BJ (cell line): ENCODE results near the gene CDHR4. TPM values are rescaled to one million over a fixed set of nuclear protein-coding genes. Genes with fewer than 3 reads are reported as not detected.

Experiments
- CTCF ChIA-PET: fragments of 350-600 bp; formaldehyde crosslinking; extraction: SDS; loops from one replicate; lab custom pipeline; 2021; ENCODE audit warnings: antibody characterized with exemption, inconsistent platforms; lab: Yijun Ruan, JAX
- POLR2A ChIA-PET: fragments of 300-600 bp; sonication (Branson Sonifier 250); formaldehyde crosslinking; extraction: SDS; loops from one replicate; lab custom pipeline; 2021; ENCODE audit warnings: antibody characterized with exemption; lab: Charles Lee
- DNase-seq: peaks from one replicate; pipeline ENCODE4 v3.0.0-alpha.2; 2011; ENCODE audit warnings: low read depth
- H3K27me3 ChIP-seq: 2 replicates; pipeline ENCODE4 v1.6.0; 2011; ENCODE audit warnings: low read length; ENCODE audit not compliant: control insufficient read depth, insufficient read depth
- H3K36me3 ChIP-seq: 2 replicates; pipeline ENCODE4 v1.5.1; 2011; ENCODE audit warnings: low read length; ENCODE audit not compliant: control insufficient read depth, insufficient read depth
- H3K4me3 ChIP-seq: 2 replicates; pipeline ENCODE4 v1.5.1; 2011; ENCODE audit warnings: low read depth, mild to moderate bottlenecking, control low read depth, low read length
- polyA plus RNA-seq: library from polyadenylated mRNA; depleted of rRNA; stranded (reverse); fragments of >200 nt; gene quantifications from 2 replicates; pipeline ENCODE4 v1.2.3, GENCODE V29; 2011
- TF ChIP-seq, protein P1 (sequence below): IDR thresholded peaks from 2 replicates; pipeline ENCODE4 v1.5.1; 2011; ENCODE audit warnings: low read depth, mild to moderate bottlenecking, control low read depth, inconsistent platforms, low read length, moderate library complexity; ENCODE audit not compliant: insufficient read depth

The CDHR4 gene
- polyA plus RNA-seq, 1 experiment = not detected

- TF ChIP-seq, protein P1, sequence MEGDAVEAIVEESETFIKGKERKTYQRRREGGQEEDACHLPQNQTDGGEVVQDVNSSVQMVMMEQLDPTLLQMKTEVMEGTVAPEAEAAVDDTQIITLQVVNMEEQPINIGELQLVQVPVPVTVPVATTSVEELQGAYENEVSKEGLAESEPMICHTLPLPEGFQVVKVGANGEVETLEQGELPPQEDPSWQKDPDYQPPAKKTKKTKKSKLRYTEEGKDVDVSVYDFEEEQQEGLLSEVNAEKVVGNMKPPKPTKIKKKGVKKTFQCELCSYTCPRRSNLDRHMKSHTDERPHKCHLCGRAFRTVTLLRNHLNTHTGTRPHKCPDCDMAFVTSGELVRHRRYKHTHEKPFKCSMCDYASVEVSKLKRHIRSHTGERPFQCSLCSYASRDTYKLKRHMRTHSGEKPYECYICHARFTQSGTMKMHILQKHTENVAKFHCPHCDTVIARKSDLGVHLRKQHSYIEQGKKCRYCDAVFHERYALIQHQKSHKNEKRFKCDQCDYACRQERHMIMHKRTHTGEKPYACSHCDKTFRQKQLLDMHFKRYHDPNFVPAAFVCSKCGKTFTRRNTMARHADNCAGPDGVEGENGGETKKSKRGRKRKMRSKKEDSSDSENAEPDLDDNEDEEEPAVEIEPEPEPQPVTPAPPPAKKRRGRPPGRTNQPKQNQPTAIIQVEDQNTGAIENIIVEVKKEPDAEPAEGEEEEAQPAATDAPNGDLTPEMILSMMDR = no peak
Measured at GRCh38 chr3:49794926-49795905, 4.5 kb downstream of the CDHR4 start.

GRCh38 chr3:49794431-49794830, 5.2 kb downstream of the CDHR4 start:
- no peaks in the 10 kb centered on the region for H3K36me3 ChIP-seq
- ChIA-PET CTCF (no interaction called here), POLR2A (no interaction called here)
- H3K27me3 ChIP-seq = no peaks in the 10 kb centered on the region
- no peak overlapping the region for H3K4me3 ChIP-seq
- TF ChIP-seq, protein P1 = no peak
- no peak for DNase-seq

More at GRCh38 chr3:49794926-49795905, 4.5 kb downstream of the CDHR4 start:
- POLR2A ChIA-PET = no interaction called here
- Histone ChIP-seq H3K27me3 (no peaks in the 10 kb centered on the region), H3K36me3 (no peaks in the 10 kb centered on the region), H3K4me3 (no peak overlapping the region)
- no peak for DNase-seq
- CTCF ChIA-PET = interaction anchor here (1.1 kb wide), 1 partner anchor 44 kb away, joined by 3 read pairs; no protein-coding TSS in a partner anchor

DNA sequence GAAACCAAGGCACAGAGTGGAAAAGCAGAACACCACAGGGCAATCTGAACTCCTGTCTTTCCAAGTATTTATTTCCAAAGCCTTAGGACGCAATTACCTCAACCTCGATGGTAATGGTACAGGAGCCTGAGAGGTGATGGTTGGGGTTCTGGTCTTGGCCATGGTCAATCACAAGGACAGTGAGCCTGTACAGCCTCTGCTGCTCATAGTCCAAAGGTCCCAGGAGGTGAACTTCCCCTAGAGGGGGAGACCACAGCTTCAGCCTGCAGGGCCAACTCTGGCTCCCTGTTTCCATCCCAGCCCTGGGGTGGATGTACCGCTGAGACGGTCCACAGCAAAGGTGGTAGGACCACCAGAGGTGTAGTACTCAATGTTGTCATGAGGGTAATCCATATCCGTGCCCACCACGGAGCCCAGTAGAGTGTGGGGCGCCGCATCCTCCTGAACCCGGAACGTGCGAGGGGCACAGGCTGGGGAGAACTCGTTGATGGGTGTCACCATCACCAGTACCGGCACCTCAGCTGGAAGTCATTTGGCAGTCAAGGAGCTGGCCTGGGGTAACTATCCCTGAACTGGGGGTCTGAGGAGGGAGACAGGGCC, 6.1 kb downstream of the CDHR4 start:
- Histone ChIP-seq H3K36me3 (no peaks in the 10 kb centered on the region), H3K4me3 (no peak overlapping the region), H3K27me3 (no peaks in the 10 kb centered on the region)
- POLR2A ChIA-PET = no interaction called here
- TF ChIP-seq, protein P1 = no peak
- CTCF ChIA-PET = interaction anchor here (0.5 kb wide), 1 partner anchor 85 kb away, joined by 3 read pairs; no protein-coding TSS in a partner anchor
- no peak for DNase-seq

DNA sequence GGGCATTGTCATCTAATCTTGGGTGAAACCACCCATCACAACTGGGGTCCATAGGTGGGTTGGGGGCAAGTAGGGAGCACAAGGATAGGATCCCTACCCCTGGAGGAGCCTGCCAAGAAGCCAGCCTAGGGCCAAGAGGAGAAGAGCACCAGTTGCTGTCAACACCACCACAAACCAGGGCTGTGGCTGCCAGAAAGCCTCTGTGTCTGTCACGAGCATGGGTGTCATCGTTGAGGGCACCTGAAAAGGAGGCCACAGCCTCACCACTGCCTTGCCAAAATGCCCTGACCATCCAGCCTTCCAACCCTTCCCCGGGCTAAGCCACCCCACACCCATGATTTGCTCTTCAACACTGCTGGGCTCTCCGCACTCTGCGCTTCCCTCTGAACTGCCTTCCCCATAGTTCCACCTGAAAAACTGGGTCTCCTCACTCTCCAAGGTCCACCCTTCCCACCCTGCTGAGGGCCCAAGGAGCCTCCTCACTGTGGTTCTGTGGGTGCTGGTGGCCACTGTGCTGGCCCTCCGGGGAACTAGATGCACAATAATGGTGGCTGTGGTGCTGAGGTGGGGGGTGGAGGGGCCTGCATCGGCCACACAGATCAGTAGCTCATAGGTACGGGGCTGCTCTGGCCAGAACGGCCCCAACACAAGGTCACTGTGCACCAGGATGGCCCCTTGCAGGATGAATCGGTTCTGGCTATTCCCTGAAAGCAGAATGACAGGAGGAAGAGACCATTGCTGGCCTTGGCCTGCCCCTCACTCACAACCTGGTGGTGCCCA, 7.1 kb downstream of the CDHR4 start:
- TF ChIP-seq, protein P1 = no peak
- CTCF ChIA-PET = interaction anchor here (1.0 kb wide), 1 partner anchor 10 kb away, joined by 4 read pairs; the partner anchor contains the start of gene INKA1

DNA sequence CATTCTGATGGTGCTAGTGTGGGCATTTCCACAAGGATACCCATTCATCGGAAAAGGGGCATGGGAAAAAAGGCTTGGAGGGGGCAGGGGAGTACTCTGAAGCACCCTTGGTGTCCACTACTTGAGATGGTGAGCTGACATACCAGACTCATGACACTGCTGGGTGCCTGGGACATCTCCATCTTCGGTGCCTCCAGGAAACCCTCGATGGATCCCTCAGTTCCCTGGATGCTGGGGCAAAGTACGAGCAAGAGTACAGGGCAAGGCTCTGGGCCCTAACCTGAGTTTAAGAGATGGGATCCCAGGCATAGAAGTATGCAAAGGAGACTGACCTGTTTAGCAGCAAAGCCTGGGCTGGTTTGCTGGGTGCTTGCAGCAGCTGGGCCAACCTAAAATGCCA, 8.1 kb downstream of the CDHR4 start:
- Histone ChIP-seq H3K36me3 (no peaks in the 10 kb centered on the region), H3K27me3 (no peaks in the 10 kb centered on the region), H3K4me3 (no peak overlapping the region)
- CTCF ChIA-PET = interaction anchor here (1.0 kb wide), 1 partner anchor 11 kb away, joined by 4 read pairs; the partner anchor contains the start of gene INKA1
- TF ChIP-seq, protein P1 = no peak
- DNase-seq = no peak
- POLR2A ChIA-PET = no interaction called here

More for the DNA sequence above, 7.1 kb downstream of the CDHR4 start:
- POLR2A ChIA-PET = no interaction called here
- no peak for DNase-seq
- Histone ChIP-seq H3K36me3 (no peaks in the 10 kb centered on the region), H3K27me3 (no peaks in the 10 kb centered on the region), H3K4me3 (no peak overlapping the region)
